GM19023 (cell line): ENCODE results near the gene TRAF5.

Experiments
- ATAC-seq: cut with Tn5 transposase; IDR thresholded peaks from one replicate; pipeline ENCODE4 v1.9.1; 2021; ENCODE audit warnings: mild to moderate bottlenecking, moderate library complexity; ENCODE audit not compliant: unreplicated experiment

The TRAF5 gene

DNA sequence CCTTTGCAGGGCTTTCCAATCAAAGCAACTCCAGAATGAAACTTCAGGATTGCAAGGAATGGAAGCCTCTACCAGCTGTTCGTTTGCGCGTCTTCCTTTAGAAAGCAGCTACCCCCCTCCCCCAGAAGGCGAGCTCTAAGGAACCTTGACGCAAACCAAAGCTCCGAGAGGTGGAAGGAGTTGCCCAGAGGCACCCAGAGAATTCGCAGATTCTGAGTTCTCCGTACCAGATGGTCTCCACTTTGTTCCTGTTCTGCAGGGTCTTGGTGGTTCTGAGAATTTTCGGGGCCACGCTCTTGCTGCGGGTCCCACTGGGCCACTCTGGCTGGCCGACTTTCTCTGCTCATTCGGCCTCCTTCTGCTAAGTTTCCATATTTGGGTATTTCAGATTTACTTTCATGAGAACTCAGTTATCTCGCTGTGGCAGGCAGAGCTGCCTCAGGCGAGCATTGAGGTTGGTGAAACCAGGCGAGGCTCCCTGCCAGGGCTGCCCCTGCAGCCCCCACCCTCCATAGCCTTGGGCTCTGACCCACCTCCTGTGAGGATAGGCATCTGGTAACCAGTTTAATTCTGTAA lies 801 bp downstream of the TRAF5 start:
- ATAC-seq, result peak; percentile 32

DNA sequence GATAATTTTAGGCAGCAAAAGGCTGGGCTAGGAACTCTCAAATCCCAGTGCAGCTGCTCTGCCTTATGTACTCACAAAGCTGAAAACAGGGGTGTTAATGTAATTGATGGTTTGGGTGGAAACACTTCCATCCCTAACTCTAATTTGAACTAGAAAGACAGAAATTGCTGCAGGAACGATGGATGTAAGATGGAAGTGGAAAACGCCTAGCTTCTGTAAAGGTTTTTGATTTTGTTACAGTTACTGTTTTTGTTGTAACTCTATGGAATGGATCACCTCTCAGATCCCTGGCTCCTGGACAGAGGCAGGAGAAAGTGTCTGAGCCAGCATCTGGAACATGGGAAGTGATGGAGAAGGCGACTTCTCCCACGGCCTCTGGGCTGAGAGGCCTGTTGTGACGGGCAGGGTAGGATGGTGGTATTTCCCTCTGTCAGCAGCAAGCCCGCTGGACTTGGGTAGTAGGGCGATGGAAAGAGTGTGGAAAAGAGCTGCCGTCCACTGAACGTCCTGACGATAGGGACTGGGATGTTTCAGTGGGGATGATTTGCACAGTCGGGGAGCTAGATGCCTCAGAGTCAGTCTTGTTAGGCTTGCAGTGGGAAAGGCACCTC lies 1.6 kb downstream of the TRAF5 start:
- ATAC-seq, result no peak

- no peak for ATAC-seq
Observed at GRCh38 chr1:211328866-211329475, 2.3 kb downstream of the TRAF5 start.

DNA sequence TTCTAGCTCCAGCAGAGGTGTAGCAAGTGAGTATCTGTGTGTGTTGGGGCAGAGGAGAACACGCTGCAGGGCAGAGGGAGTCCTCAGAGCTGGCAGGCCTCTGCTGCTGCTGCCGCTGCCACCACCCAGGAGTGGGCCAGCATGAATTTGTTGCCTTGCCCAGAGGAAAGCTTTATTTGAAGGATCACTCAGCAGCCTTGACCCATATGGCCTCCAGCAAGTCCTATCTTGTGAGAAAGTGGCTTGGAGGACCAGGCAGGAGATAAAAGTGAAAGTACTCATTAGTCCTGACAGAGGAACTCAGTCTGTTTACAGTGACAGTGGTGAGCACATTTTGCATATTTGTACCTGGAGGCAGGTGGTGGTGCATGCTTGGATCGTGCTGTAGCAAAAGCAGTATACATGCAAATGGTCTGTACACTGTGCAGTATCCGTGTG lies 3.1 kb downstream of the TRAF5 start:
- peak; percentile 47 for ATAC-seq

DNA sequence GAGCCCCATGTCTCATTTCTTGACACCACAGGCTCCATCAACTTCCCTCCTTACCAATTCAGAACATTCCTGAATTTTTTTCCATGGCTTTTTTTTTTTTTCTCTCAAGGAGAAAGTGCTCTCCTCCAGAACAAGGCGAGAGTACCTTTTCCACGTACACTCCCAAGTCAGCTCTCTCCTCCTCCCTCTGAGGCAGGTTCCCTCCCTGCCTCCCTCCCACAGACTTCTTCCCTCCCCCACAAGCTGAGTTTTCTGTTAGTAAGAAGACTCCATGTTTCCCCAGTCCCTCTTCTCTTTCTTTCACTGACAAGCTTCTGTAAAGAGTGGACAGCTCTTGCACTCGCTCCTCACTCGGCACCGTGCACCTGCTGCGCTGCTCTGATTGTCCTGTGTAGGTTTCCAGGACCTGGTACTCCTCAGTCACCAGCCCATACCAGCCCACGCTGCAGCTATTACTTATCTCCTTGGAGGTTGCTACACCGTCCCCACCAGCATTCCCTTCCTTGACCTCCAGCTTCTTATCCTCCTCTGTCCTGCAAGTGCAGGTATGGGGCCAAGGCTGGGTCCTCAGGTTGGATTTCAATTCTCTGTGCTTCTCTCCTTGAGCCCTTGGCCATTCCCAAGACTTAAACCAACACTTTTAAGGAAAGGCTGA lies 3.8 kb downstream of the TRAF5 start:
- ATAC-seq, result no peak

GRCh38 chr1:211331011-211331709 lies 4.5 kb downstream of the TRAF5 start:
- ATAC-seq, result no peak

GRCh38 chr1:211332036-211332616 lies 5.5 kb downstream of the TRAF5 start:
- ATAC-seq, result no peak

DNA sequence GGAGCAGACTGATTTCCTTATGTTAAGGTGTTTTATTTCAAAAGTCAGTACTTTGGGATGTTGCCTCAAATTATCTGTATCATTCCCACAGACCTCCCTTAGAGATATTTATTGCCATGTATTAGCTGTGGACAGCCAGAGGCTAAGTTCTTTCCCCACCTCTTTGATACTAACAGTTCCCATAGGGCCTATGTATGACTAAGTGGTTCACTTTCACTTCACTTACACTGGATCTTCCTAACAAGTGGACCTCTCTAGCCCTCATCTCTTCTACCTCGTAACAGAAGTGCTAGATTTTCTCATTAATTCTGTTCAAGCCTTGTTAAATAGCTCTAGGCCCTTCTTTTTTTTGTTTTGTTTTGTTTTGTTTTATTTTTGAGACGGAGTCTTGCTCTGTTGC lies 6.2 kb downstream of the TRAF5 start:
- ATAC-seq, result no peak

- no peak for ATAC-seq
Observed at GRCh38 chr1:211333906-211334305, 7.3 kb downstream of the TRAF5 start.

DNA sequence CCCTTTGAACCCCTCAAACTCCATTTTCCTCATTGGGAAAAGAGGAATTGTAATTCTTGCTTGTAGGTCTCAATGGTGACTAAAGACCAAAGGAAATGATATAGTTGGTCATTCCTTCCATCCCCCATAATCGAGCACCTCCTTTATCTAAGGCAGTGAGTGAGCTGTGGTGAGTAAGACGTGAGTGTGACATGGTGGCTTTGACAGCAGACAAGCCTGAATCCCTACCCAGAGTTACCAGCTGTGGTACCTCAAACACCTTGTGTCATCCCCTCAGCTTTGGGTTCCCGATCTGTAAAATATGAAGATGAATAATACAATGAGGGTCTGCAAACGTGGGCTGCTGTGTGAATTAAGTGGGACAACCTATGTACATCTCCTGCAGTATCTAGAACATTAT lies 8.4 kb downstream of the TRAF5 start:
- ATAC-seq, result no peak

DNA sequence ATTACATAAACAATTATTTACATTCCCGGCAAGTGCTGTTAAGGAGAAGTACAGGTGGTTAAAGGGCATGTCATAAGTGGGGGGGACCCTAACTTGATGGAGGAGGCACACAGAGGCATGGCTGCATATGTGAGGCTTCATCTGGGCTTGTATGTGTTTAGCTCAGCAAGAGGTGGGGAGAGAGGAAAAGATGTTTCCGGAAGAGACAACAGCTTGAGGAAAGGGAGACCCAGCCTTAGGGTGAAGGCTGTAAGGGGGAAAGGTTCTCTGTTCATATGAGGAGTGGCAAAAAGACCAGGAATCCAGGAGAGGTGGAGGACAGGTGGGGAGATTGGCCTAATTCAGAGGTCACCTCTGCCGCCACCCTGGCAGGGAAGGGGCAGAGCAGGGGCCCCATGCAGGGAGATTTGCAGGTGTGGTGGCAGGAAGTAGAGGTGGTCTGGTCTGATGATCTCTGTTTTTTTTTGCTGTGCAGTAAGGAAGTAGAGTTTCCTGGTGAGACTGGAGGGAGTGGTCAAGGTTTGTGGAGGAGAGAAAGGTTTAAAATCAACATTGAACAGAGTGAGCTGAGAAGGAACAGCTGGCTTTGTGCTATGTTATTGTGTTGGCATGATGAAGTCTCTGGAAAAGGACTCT lies 9.0 kb downstream of the TRAF5 start:
- peak; percentile 87 for ATAC-seq

GRCh38 chr1:211336161-211336560 lies 9.5 kb downstream of the TRAF5 start:
- ATAC-seq, result no peak

GRCh38 chr1:211336775-211337174 lies 10.1 kb downstream of the TRAF5 start:
- ATAC-seq, result no peak

DNA sequence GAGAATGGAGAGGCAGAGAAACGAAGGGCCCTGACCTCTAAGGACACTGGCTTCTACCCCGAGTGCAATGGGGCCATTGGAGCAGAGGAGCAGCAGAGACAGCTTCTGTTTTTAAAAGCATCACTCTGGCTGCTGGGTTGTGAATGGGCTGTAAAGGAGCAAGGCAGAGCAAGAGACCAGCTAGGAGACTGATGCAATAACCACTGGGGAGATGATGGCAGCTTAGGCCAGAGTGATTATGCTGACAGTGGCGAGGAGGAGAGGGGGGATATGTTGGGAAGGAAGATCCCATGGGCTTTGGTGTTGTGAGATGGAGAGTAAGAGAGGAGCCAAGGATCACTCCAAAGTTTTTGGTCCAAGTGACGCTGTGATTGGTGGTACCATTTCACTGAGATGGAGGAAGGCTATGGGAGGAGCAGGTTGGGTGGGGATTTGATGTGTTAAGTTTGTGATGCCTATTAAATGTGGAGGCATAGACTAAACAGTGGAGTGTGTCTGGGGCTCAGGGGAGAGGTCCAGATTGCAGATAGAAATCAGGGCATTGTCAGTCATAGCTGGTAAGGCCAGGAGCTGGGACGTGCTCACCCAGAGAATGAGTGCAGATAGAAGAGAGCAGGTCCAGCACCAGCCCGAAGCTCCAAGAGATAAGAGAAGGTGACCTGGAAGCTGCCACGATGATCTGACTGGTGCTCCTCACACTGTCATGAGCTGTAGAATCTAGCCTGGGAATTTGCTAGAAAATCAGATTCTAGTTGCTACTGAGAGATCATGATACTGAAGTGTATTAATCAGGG lies 11.0 kb downstream of the TRAF5 start:
- no peak for ATAC-seq

DNA sequence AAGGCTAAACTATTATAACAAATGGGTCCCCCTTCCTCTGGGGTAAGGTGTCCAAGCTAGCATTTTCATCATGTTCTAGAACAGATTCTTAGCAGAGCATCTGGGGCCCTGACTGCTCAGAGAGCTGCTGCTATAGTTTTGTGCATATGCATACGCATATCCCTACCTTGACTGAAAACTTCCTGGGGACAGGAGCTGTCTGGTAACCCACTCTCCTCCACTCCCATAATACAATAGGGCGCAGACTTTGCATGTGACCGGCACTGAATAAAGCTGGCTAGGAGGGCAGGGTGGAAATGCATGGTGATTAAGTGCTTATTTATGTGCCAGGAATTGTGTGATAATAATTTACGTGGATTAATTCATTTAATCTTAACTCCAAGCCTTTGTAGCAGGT lies 11.6 kb downstream of the TRAF5 start:
- ATAC-seq, result no peak

GRCh38 chr1:211339631-211340041 lies 13.0 kb downstream of the TRAF5 start:
- ATAC-seq, result no peak

GRCh38 chr1:211340622-211341507 lies 14.2 kb downstream of the TRAF5 start:
- no peak for ATAC-seq

- no peak for ATAC-seq
Observed at GRCh38 chr1:211341999-211342398, 15.4 kb downstream of the TRAF5 start.

DNA sequence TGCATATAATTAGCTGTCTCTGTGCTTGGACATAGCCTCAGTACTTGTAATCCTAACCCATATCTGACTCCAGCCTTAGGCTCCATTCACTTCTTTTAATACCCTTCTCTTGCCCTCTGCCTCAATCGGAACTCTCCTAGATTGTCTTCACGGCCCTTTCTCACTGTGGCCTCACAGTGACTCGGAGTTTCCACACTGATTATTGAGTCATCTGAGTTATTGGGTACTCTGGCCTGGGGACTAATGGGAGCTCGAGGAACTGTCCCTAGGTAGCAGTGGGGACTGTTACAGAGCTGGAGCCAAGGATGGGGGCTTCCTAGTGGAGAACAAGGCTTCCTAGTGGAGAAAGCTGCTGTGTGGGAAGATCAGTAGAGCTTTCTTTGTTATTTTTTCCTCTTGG lies 17.0 kb downstream of the TRAF5 start:
- ATAC-seq, result no peak
